GM21367 (cell line): ENCODE measurements around the gene SEMA4C.

Experiments
- ATAC-seq: cut with Tn5 transposase; IDR thresholded peaks from one replicate; pipeline ENCODE4 v1.9.1; 2021; ENCODE audit not compliant: unreplicated experiment

The SEMA4C gene

GRCh38 chr2:96846825-96847224, 23.1 kb downstream of the SEMA4C start:
- ATAC-seq, result no peak

- no peak for ATAC-seq
Measured at GRCh38 chr2:96844405-96844808, 25.5 kb downstream of the SEMA4C start.

GRCh38 chr2:96843538-96844268, 26.2 kb downstream of the SEMA4C start, which contains the start of gene ANKRD23:
Gene ANKRD23, minus strand, starts transcription at chr2:96844021. Its CDS starts 29 bp downstream, at chr2:96843992.
- no peak for ATAC-seq

GRCh38 chr2:96842600-96842999, 27.3 kb downstream of the SEMA4C start:
- no peak for ATAC-seq

GRCh38 chr2:96841701-96842495, 28.0 kb downstream of the SEMA4C start:
- ATAC-seq, result no peak

GRCh38 chr2:96839875-96840850, 29.7 kb downstream of the SEMA4C start:
- ATAC-seq, result no peak

GRCh38 chr2:96839293-96839874, 30.5 kb downstream of the SEMA4C start:
- no peak for ATAC-seq

- ATAC-seq, result no peak
Measured at GRCh38 chr2:96838345-96839292, 31.3 kb downstream of the SEMA4C start.

GRCh38 chr2:96837575-96837974, 32.3 kb downstream of the SEMA4C start:
- no peak for ATAC-seq

- ATAC-seq, result no peak
Measured at GRCh38 chr2:96835830-96836229, 34.0 kb downstream of the SEMA4C start.

GRCh38 chr2:96832754-96833507, 36.9 kb downstream of the SEMA4C start:
- no peak for ATAC-seq

- ATAC-seq, result no peak
Measured at GRCh38 chr2:96832408-96832753, 37.5 kb downstream of the SEMA4C start.

- no peak for ATAC-seq
Measured at GRCh38 chr2:96831679-96832078, 38.2 kb downstream of the SEMA4C start.

- no peak for ATAC-seq
Measured at GRCh38 chr2:96830044-96830562, 39.8 kb downstream of the SEMA4C start.

GRCh38 chr2:96828874-96829273, 41.0 kb downstream of the SEMA4C start:
- no peak for ATAC-seq

GRCh38 chr2:96828436-96828835, 41.4 kb downstream of the SEMA4C start:
- no peak for ATAC-seq

GRCh38 chr2:96826546-96827278, 43.2 kb downstream of the SEMA4C start:
- ATAC-seq, result no peak

- ATAC-seq, result no peak
Measured at GRCh38 chr2:96825057-96825456, 44.8 kb downstream of the SEMA4C start.
